ENCODE data around the gene DYSF. TPM values are rescaled to one million over a fixed set of nuclear protein-coding genes. Genes with fewer than 3 reads are reported as not detected.
A peak's percentile ranks its signal among the peaks of the same experiment; 100 is the strongest.

The DYSF gene
- total RNA-seq, 4 donors from 2014 or later: 3.7 to 18.7 (median 10.6) TPM

DNA sequence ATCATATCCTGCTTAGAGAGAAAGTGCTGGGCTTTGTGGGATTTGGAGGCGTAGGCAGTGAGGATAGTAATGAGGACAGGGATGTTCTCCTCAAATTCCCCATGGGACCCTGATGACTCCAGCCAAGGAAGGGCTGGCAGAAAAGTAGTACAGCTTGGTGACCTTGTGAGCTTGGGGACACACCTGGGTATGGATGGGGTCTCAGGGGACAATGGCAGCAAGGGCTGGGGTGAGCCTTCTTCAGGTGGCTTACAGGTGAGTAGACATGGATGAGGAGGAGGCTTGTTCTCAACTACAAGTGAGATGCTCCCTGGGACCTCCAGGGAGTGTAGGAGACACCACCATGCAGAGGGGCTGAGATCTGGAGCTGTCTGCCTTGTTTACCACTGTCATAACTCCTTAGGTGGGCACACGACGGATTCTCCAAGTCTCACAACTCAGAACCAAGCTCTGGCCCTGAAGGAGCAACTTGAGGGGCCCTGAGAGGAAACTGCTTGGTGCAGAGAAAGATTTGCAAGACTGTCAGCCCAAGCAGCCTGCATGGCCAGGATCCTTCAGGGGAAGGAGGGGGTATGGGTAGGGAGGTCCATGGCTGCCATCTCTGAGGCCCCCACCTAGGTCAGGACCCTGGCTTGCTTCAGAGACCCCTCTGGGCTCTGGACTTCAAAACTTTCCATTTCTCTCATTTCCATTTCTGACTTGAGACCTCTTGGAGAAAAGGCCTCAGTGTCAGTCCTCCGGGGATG is 262.8 kb downstream of the DYSF start:
- peaks cover 0 to 27% (median 15%) of the 10 kb centered on the region in 4 donors for H3K4me1 ChIP-seq
- intact Hi-C loops (cut with DNase I; ENCODE audit: low total_unique reads) (no loop called here), in situ Hi-C loops (cut with MboI; ENCODE audit: low pct_ligation_motif_present in 1 of 4, low pct_unique_long_range_greater_than_20kb in 1 of 4, low sequenced_read_pairs in 3 of 4) (no loop called here)
- no peaks in the 10 kb centered on the region for H3K36me3 ChIP-seq
- H3K27ac ChIP-seq: peak overlapping the region in 2 of 4 donors; percentile 5 to 18
- no peaks in the 10 kb centered on the region for H3K9me3 ChIP-seq
- no peaks in the 10 kb centered on the region for H3K27me3 ChIP-seq
- H3K4me3 ChIP-seq: no peak overlapping the region
- WGBS, 2 donors (ENCODE audit: low coverage in 1 of 2): 81 to 93% methylated on average over 3 to 4 of the region's 4 CpGs
- TF ChIP-seq POLR2A (IDR thresholded peaks at IDR 0.05) (no peak), CTCF (IDR thresholded peaks at IDR 0.05) (no peak), POLR2AphosphoS5 (IDR thresholded peaks at IDR 0.05) (no peak)
- DNase-seq: no peak

- H3K4me3 ChIP-seq: no peak overlapping the region
- no peaks in the 10 kb centered on the region for H3K27me3 ChIP-seq
- H3K4me1 ChIP-seq: peaks cover 0 to 32% (median 16%) of the 10 kb centered on the region in 4 donors
- peak; percentile 59 for DNase-seq
- TF ChIP-seq CTCF (IDR thresholded peaks at IDR 0.05): no peak
- peak; percentile 25 for TF ChIP-seq EP300 (IDR thresholded peaks at IDR 0.05; ENCODE audit: low read depth)
- TF ChIP-seq POLR2AphosphoS5 (IDR thresholded peaks at IDR 0.05): peak in 2 of 3 donors; percentile 53 to 79
- TF ChIP-seq POLR2A (IDR thresholded peaks at IDR 0.05): no peak
- intact Hi-C loops (cut with DNase I; ENCODE audit: low total_unique reads): no loop called here
- in situ Hi-C loops (cut with MboI; ENCODE audit: low pct_ligation_motif_present in 1 of 4, low pct_unique_long_range_greater_than_20kb in 1 of 4, low sequenced_read_pairs in 3 of 4): no loop called here
- peak overlapping the region in 3 of 4 donors; percentile 2 to 30 (median 5) for H3K27ac ChIP-seq
- no peaks in the 10 kb centered on the region for H3K36me3 ChIP-seq
- WGBS, 2 donors (ENCODE audit: low coverage in 1 of 2): 58% methylated on average over 17 of the region's 17 CpGs; no CpG with 5 or more reads in 1 of the 2 donors
- no peaks in the 10 kb centered on the region for H3K9me3 ChIP-seq
Observed at GRCh38 chr2:71716697-71717624, 263.6 kb downstream of the DYSF start.

GRCh38 chr2:71718686-71719085 is 265.3 kb downstream of the DYSF start:
- no peaks in the 10 kb centered on the region for H3K27me3 ChIP-seq
- TF ChIP-seq POLR2AphosphoS5 (IDR thresholded peaks at IDR 0.05): no peak
- no peak for TF ChIP-seq EP300 (IDR thresholded peaks at IDR 0.05; ENCODE audit: low read depth)
- no peak for TF ChIP-seq POLR2A (IDR thresholded peaks at IDR 0.05)
- no peak for TF ChIP-seq CTCF (IDR thresholded peaks at IDR 0.05)
- no peak overlapping the region for H3K27ac ChIP-seq
- H3K36me3 ChIP-seq: no peaks in the 10 kb centered on the region
- in situ Hi-C loops (cut with MboI; ENCODE audit: low pct_ligation_motif_present in 1 of 4, low pct_unique_long_range_greater_than_20kb in 1 of 4, low sequenced_read_pairs in 3 of 4) (no loop called here), intact Hi-C loops (cut with DNase I; ENCODE audit: low total_unique reads) (no loop called here)
- H3K4me1 ChIP-seq: peaks cover 0 to 32% (median 16%) of the 10 kb centered on the region in 4 donors
- no peaks in the 10 kb centered on the region for H3K9me3 ChIP-seq
- DNase-seq: no peak
- 67% methylated on average over 1 of the region's 1 CpG; no CpG with 5 or more reads in 1 of the 2 donors for WGBS, 2 donors (ENCODE audit: low coverage in 1 of 2)
- no peak overlapping the region for H3K4me3 ChIP-seq

Measured in transverse colon (tissue), 4 donors.